Tibial nerve (tissue), 4 donors: Measurements from ENCODE around the gene SCML2.

ENCODE experiments used
- EP300 ChIP-seq, 2 donors: sonication (generic); formaldehyde crosslinking; IDR thresholded peaks; one replicate each; pipeline ENCODE4 v1.6.1; 2017; ENCODE audit warnings: antibody characterized with exemption in 2 of 2, mild to moderate bottlenecking in 1 of 2
- TF ChIP-seq, protein P1 (sequence below), 5 experiments: fragments of 200-600 bp in 3 of 5; fragments of 450-650 bp in 2 of 5; sonication (generic) in 3 of 5; IDR thresholded peaks; one replicate each; pipeline ENCODE4 v1.5.1; 2016 to 2019; ENCODE audit warnings: antibody characterized with exemption in 5 of 5, mild to moderate bottlenecking in 3 of 5, moderate library complexity in 2 of 5

DNA sequence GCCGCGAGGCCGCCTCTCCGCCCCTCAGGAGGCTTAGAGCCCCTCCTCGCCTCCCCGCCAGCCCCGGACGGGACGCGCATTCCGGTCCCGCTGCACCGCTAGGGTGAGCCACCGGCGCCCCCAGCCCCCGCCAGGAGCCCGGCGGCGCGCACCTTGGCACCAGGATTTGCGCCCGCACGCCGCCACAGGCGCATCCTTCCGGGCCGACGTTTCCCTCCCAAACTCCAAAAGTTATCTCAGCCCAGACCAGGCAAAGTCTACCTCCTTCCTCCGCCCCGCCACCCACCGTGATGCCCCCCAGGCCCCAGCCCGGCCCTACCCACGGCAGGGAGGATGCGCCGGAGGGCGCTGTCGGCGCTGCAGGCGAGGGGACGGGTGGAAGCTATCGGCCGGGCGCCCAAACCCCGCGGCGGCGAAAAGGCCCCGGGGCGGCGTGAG lies 538 bp downstream of the SCML2 start:
- TF ChIP-seq EP300 (IDR thresholded peaks at IDR 0.05), result no peak
- TF ChIP-seq, protein P1, sequence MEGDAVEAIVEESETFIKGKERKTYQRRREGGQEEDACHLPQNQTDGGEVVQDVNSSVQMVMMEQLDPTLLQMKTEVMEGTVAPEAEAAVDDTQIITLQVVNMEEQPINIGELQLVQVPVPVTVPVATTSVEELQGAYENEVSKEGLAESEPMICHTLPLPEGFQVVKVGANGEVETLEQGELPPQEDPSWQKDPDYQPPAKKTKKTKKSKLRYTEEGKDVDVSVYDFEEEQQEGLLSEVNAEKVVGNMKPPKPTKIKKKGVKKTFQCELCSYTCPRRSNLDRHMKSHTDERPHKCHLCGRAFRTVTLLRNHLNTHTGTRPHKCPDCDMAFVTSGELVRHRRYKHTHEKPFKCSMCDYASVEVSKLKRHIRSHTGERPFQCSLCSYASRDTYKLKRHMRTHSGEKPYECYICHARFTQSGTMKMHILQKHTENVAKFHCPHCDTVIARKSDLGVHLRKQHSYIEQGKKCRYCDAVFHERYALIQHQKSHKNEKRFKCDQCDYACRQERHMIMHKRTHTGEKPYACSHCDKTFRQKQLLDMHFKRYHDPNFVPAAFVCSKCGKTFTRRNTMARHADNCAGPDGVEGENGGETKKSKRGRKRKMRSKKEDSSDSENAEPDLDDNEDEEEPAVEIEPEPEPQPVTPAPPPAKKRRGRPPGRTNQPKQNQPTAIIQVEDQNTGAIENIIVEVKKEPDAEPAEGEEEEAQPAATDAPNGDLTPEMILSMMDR (IDR thresholded peaks at IDR 0.05), result no peak
